Neural cell (in vitro differentiated cells): ENCODE results near the gene ASXL1.

Source experiments
- EP300 ChIP-seq: fragments of 450-650 bp; conservative IDR thresholded peaks from 2 replicates; pipeline ENCODE4 v1.6.1; 2014; ENCODE audit warnings: antibody characterized with exemption, mild to moderate bottlenecking, moderate library complexity; ENCODE audit not compliant: poor library complexity, severe bottlenecking
- EZH2 ChIP-seq: fragments of 200-600, 300-800 bp; shearing (Covaris generic), sonication (generic); IDR thresholded peaks from 2 replicates; pipeline ENCODE4 v1.6.1; 2014; ENCODE audit warnings: antibody characterized with exemption, low read length, borderline replicate concordance, mild to moderate bottlenecking; ENCODE audit not compliant: insufficient read depth, poor library complexity, severe bottlenecking
- MXI1 ChIP-seq: fragments of 450-650 bp; conservative IDR thresholded peaks from 2 replicates; pipeline ENCODE4 v1.6.1; 2014; ENCODE audit warnings: antibody characterized with exemption, mild to moderate bottlenecking; ENCODE audit not compliant: poor library complexity, severe bottlenecking
- POLR2AphosphoS5 ChIP-seq: IDR thresholded peaks from 2 replicates; pipeline ENCODE4 v1.6.1; 2012
- RAD21 ChIP-seq: fragments of 450-650 bp; conservative IDR thresholded peaks from 2 replicates; pipeline ENCODE4 v1.6.1; 2014; ENCODE audit warnings: antibody characterized with exemption, mild to moderate bottlenecking, moderate library complexity
- TAF1 ChIP-seq: IDR thresholded peaks from 2 replicates; pipeline ENCODE4 v1.6.1; 2012; ENCODE audit warnings: low read depth
- TF ChIP-seq, protein P1 (sequence below): fragments of 450-650 bp; IDR thresholded peaks from 2 replicates; pipeline ENCODE4 v1.5.1; 2014; ENCODE audit warnings: antibody characterized with exemption, mild to moderate bottlenecking, moderate library complexity; ENCODE audit not compliant: poor library complexity, severe bottlenecking

DNA sequence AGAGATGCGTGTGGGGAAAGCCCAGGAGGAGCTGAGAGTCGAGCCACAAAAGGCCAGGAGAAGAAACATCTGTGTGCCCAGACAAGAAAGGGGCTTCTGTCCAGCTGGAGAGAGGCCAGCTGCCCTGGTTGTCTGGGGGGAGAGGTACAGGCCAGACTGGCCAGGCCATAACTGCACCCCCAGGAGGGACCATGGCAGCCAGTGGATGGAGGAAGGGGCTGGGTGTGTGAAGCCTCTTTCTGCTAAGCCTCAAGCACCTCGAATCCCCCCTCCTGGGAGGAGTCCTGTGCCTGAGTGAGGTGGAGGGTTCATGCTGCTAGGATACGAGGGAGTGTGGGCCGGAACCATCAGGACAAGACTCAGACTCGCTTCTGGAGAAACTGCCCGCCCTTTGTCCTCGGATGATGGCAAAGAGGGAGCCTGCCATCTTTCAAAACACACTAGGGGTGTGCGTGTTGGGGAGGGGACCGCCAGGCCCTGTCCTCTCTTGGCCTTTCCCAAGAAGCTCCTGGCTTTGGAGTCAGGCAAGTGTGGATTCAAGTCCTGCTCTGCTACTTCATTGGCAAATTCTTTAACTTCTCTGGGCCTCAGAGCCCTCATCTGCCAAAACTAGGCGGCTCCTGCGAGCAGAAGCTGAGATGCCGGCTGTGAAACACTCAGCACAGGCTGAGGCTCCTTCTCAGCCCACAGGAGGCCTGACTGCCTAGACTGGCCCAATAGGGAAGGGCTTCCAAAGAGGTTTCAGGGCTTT lies 90.3 kb downstream of the ASXL1 start:
- TF ChIP-seq POLR2AphosphoS5 (no peak), MXI1 (no peak), RAD21 (no peak), EP300 (no peak), TAF1 (no peak), EZH2 (no peak)
- TF ChIP-seq, protein P1, sequence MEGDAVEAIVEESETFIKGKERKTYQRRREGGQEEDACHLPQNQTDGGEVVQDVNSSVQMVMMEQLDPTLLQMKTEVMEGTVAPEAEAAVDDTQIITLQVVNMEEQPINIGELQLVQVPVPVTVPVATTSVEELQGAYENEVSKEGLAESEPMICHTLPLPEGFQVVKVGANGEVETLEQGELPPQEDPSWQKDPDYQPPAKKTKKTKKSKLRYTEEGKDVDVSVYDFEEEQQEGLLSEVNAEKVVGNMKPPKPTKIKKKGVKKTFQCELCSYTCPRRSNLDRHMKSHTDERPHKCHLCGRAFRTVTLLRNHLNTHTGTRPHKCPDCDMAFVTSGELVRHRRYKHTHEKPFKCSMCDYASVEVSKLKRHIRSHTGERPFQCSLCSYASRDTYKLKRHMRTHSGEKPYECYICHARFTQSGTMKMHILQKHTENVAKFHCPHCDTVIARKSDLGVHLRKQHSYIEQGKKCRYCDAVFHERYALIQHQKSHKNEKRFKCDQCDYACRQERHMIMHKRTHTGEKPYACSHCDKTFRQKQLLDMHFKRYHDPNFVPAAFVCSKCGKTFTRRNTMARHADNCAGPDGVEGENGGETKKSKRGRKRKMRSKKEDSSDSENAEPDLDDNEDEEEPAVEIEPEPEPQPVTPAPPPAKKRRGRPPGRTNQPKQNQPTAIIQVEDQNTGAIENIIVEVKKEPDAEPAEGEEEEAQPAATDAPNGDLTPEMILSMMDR: no peak
